HEK293T (cell line): ENCODE data around the gene CMTM2.

ENCODE experiments used
- CTCF ChIA-PET: fragments of 350-600 bp; formaldehyde crosslinking; extraction: SDS; loops from one replicate; lab custom pipeline; 2021; ENCODE audit warnings: antibody characterized with exemption, inconsistent platforms; lab: Yijun Ruan, JAX
- POLR2A ChIA-PET: fragments of 350-600 bp; formaldehyde crosslinking; extraction: SDS; loops from one replicate; lab custom pipeline; 2020; ENCODE audit warnings: antibody characterized with exemption, inconsistent platforms; lab: Yijun Ruan, JAX
- DNase-seq: peaks from one replicate; pipeline ENCODE4 v3.0.0; 2012; ENCODE audit warnings: mixed read lengths; ENCODE audit errors: extremely low spot score
- ARNT ChIP-seq: fragments of 450-650 bp; IDR thresholded peaks from 2 replicates; pipeline ENCODE4 v1.6.1; 2017; ENCODE audit warnings: mild to moderate bottlenecking
- BHLHE40 ChIP-seq: fragments of 450-650 bp; IDR thresholded peaks from 2 replicates; pipeline ENCODE4 v1.6.1; 2016; ENCODE audit warnings: mild to moderate bottlenecking, moderate library complexity, borderline replicate concordance
- CTBP1 ChIP-seq: fragments of 450-650 bp; IDR thresholded peaks from 2 replicates; pipeline ENCODE4 v1.6.1; 2016; ENCODE audit warnings: borderline replicate concordance
- ELF4 ChIP-seq: fragments of 450-650 bp; IDR thresholded peaks from 2 replicates; pipeline ENCODE4 v1.6.1; 2017; ENCODE audit warnings: antibody characterized with exemption
- FOXA1 ChIP-seq: fragments of 450-650 bp; IDR thresholded peaks from 2 replicates; pipeline ENCODE4 v1.6.1; 2016; ENCODE audit warnings: mild to moderate bottlenecking
- FOXK2 ChIP-seq: fragments of 450-650 bp; IDR thresholded peaks from 2 replicates; pipeline ENCODE4 v1.6.1; 2016; ENCODE audit warnings: mild to moderate bottlenecking
- FOXM1 ChIP-seq: fragments of 450-650 bp; IDR thresholded peaks from 2 replicates; pipeline ENCODE4 v1.6.1; 2017; ENCODE audit warnings: mild to moderate bottlenecking, borderline replicate concordance
- HDGF ChIP-seq: fragments of 450-650 bp; IDR thresholded peaks from 2 replicates; pipeline ENCODE4 v1.6.1; 2017; ENCODE audit warnings: antibody characterized with exemption, borderline replicate concordance
- L3MBTL2 ChIP-seq: fragments of 450-650 bp; conservative IDR thresholded peaks from 2 replicates; pipeline ENCODE4 v1.6.1; 2016; ENCODE audit warnings: mild to moderate bottlenecking
- LEF1 ChIP-seq: fragments of 450-650 bp; IDR thresholded peaks from 2 replicates; pipeline ENCODE4 v1.6.1; 2017; ENCODE audit warnings: mild to moderate bottlenecking, borderline replicate concordance
- NFRKB ChIP-seq: fragments of 450-650 bp; IDR thresholded peaks from 2 replicates; pipeline ENCODE4 v1.6.1; 2016; ENCODE audit warnings: mild to moderate bottlenecking, moderate library complexity
- SP1 ChIP-seq: fragments of 450-650 bp; IDR thresholded peaks from 2 replicates; pipeline ENCODE4 v1.6.1; 2017
- SUZ12 ChIP-seq: fragments of 450-650 bp; IDR thresholded peaks from 2 replicates; pipeline ENCODE4 v1.6.1; 2016; ENCODE audit warnings: mild to moderate bottlenecking
- TARDBP ChIP-seq: fragments of 450-650 bp; IDR thresholded peaks from 2 replicates; pipeline ENCODE4 v1.6.1; 2016
- ZNF384 ChIP-seq: fragments of 450-650 bp; IDR thresholded peaks from 2 replicates; pipeline ENCODE4 v1.6.1; 2016
- TF ChIP-seq, protein P1 (sequence below): fragments of 450-650 bp; IDR thresholded peaks from 2 replicates; pipeline ENCODE4 v1.6.1; 2016

The CMTM2 gene

DNA sequence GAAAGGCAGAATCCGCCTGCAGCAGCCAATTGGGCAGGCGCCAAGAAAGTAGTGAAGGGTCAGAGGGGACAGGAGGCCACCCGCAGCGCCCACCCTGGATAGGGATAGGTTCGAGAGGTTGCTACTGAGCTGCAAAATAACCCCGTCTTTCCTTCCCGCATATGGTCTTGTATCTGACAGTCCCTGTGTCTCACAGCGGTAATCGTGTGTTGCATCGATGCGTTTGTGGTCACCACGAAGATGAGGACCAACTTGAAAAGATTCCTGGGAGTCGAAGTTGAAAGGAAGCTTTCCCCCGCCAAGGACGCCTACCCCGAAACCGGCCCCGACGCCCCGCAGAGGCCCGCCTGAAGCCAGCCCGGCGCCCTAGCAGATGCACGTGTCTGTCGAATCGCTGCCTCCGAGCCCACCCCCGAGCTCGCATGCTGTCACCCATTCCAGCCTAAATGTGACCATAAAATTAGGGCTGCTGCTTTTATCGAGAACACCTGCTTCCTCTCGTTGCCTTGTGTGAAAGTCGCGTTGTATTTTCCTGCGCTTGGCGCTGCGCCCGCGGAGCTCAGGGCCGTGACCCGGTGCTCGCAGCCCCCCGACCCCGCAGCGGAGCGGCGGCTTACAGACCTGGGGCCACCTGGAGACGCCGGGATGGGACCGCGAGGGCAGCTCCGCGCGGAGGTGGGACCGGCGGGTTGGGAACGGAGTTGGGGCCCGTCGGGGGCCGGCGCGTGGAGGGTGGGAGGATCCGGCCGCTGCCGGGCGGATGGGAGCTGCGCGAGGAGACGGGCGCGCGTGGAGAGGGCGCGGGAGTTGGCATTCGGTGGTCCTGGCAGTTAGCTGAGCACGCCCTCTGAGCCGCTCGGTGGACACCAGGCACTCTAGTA, at the start of gene CMTM2:
TSS of gene CMTM2 (plus strand) at position 813 of the 881 bp plus-strand sequence. CDS start 145 bp downstream, outside the sequence.
- CTCF ChIA-PET = no interaction called here
- POLR2A ChIA-PET = interaction anchor here (1.4 kb wide), 1 partner anchor 30 kb away, joined by 3 read pairs; no protein-coding TSS in a partner anchor
- TF ChIP-seq ELF4 (no peak), BHLHE40 (no peak), ZNF384 (no peak), SP1 (no peak), LEF1 (no peak), NFRKB (no peak), FOXA1 (no peak), FOXK2 (no peak), TARDBP (no peak), ARNT (no peak), FOXM1 (no peak), L3MBTL2 (no peak), SUZ12 (no peak)
- TF ChIP-seq, protein P1, sequence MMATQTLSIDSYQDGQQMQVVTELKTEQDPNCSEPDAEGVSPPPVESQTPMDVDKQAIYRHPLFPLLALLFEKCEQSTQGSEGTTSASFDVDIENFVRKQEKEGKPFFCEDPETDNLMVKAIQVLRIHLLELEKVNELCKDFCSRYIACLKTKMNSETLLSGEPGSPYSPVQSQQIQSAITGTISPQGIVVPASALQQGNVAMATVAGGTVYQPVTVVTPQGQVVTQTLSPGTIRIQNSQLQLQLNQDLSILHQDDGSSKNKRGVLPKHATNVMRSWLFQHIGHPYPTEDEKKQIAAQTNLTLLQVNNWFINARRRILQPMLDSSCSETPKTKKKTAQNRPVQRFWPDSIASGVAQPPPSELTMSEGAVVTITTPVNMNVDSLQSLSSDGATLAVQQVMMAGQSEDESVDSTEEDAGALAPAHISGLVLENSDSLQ = no peak
- no peak for DNase-seq

GRCh38 chr16:66529475-66529874, 49.8 kb upstream of the CMTM2 start:
- ChIA-PET CTCF (no interaction called here), POLR2A (interaction anchor here (0.7 to 1.2 kb wide), 2 partner anchors 10 to 23 kb away, joined by 3 to 4 read pairs; partner anchors contain the start of gene CKLF)
- no peak for DNase-seq
- TF ChIP-seq SUZ12 (no peak), ZNF384 (no peak), CTBP1 (no peak), FOXK2 (no peak), BHLHE40 (no peak), L3MBTL2 (no peak), TARDBP (no peak), FOXA1 (no peak), LEF1 (no peak), FOXM1 (no peak)

DNA sequence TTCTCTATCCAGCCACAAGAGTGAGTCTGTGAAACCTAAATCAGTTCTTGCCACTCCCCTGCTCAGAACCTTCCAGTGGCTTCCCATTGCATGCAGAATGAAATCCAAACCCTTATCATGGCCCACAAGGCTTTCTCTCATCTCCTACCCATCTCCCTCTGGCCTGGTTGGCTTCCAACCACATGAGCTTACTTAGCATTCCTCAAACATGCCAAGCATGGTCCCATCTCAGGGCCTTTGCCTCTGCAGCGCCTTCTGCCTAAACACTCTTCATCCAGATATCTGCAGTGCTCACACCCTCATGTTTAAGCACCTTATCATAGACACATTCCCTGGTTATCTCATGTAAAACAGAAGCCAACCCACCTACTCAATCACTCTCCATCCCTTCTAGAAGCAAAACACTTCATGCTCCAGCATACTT, 44.9 kb upstream of the CMTM2 start:
- CTCF ChIA-PET = no interaction called here
- no peak for TF ChIP-seq FOXK2
- no peak for TF ChIP-seq NFRKB
- no peak for TF ChIP-seq L3MBTL2
- TF ChIP-seq ELF4 = no peak
- no peak for TF ChIP-seq ZNF384
- TF ChIP-seq TARDBP = no peak
- no peak for TF ChIP-seq ARNT
- no peak for TF ChIP-seq FOXM1
- TF ChIP-seq SUZ12 = no peak
- TF ChIP-seq HDGF = no peak
- no peak for TF ChIP-seq SP1
- no peak for DNase-seq
- POLR2A ChIA-PET = no interaction called here

DNA sequence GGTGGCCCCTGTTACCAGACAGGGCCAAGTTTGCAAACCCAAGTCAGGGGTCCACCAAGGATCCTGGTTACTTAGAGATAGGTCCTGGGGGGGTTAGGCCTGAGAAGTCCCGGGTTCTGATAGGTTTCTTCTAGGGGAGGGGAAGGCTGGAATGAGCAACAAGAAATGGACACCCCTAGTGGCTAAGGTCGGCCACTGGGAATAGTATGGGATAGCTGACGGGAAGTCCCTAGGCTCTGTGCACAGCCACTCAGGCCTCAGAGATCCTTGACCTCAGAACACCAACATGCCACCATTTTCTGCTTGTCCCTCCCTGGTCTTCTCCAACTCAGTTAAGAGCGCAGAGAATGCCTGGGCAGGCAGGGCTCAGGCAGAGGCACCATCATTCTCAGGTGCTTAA, 42.7 kb upstream of the CMTM2 start:
- ChIA-PET CTCF (no interaction called here), POLR2A (interaction anchor here (1.3 kb wide), 1 partner anchor 11 kb away, joined by 3 read pairs; no protein-coding TSS in a partner anchor)
- no peak for DNase-seq
- TF ChIP-seq BHLHE40 (no peak), LEF1 (no peak), NFRKB (no peak), ARNT (no peak), CTBP1 (no peak), FOXA1 (no peak), SUZ12 (no peak), FOXK2 (no peak), ELF4 (no peak), L3MBTL2 (no peak), ZNF384 (no peak), SP1 (no peak), HDGF (no peak), FOXM1 (no peak), TARDBP (no peak)
- TF ChIP-seq, protein P1 = no peak

DNA sequence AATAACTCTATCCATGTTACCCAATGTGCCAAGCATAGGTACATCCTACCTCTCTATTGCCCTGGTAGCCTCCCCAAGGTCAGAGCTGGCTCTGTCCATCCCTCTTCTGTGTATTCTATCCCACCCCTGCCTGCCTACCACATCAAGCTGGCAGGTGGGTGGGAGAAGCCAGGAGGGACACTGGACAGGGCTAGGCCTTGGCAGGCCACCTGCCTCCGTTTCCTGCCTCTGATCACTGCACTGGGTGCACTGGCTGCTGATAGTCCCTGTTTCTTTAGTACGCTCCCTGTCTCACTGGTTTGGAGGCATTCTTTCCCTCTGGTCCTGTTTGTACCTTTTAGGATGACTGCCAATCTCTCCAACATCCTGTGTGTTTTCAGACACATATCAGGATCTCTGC, 42.0 kb upstream of the CMTM2 start:
- TF ChIP-seq LEF1 = no peak
- TF ChIP-seq, protein P1 = no peak
- no peak for TF ChIP-seq ELF4
- TF ChIP-seq TARDBP = no peak
- TF ChIP-seq BHLHE40 = no peak
- TF ChIP-seq HDGF = no peak
- ChIA-PET CTCF (no interaction called here), POLR2A (interaction anchor here (1.3 kb wide), 1 partner anchor 11 kb away, joined by 3 read pairs; no protein-coding TSS in a partner anchor)
- no peak for DNase-seq

DNA sequence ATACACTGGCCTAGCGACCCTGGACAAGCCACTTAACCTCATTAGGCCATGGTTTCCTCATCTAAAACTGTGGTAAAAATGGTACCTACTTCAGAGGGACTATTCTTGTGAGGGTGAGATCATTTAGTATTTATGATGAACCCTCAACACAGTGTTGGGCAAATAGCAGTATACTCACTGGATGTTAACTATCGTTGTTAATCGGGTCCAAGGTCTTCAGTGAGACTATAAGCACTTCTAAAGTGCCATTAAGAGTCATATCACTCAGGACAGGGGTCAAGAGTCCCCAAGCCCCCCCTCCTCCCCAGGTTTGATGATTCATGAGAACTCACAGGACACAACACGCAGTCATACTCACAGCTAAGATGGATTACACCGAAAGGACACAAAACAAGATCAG, 40.4 kb upstream of the CMTM2 start:
- no peak for TF ChIP-seq L3MBTL2
- TF ChIP-seq BHLHE40 = no peak
- TF ChIP-seq FOXK2 = no peak
- no peak for TF ChIP-seq TARDBP
- TF ChIP-seq, protein P1 = no peak
- POLR2A ChIA-PET = interaction anchor here (0.8 to 1.5 kb wide), 2 partner anchors 9 to 13 kb away, joined by 4 to 5 read pairs; partner anchors contain the start of gene CKLF
- CTCF ChIA-PET = no interaction called here
- DNase-seq = no peak
